H4 (cell line): ENCODE measurements around the gene HAVCR1. TPM values are rescaled to one million over a fixed set of nuclear protein-coding genes. Genes with fewer than 3 reads are reported as not detected.
"Not testable (repeated sequence)": the region's sequence is repeated elsewhere in the genome, so short reads cannot be mapped to it uniquely, and the experiment has no call there.

Source experiments
- DNase-seq: peaks from one replicate; pipeline ENCODE4 v3.0.0-alpha.2; 2015; ENCODE audit warnings: low spot score
- total RNA-seq: library from RNA; depleted of rRNA; stranded (reverse); fragments of >200 nt; shearing (Covaris generic); gene quantifications from 2 replicates; pipeline ENCODE4 v1.2.3, GENCODE V29; 2014

Gene HAVCR1
- total RNA-seq, 1 experiment from 2014 or later = 0.04 TPM

DNA sequence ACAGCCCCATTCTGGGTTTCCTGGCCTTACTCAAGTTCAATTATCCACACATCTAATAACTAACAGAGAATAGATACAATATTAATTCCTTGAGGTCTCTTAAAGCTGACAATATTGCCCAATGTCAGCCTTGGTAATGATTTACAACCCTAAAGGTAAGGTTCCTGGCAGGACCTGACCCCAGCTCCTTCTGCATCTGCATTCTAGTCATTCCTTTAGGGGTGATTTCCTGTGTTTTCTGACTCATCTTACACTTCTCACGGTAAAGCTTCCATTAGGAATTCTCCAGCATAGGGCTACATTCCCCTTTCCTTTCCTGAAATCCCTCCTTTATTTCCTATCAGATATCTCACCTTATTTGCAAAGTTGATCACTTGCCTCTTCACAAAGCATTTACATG lies 9.3 kb downstream of the HAVCR1 start:
- DNase-seq = no peak

GRCh38 chr5:157047898-157048297 lies 11.0 kb downstream of the HAVCR1 start:
- DNase-seq = no peak

DNA sequence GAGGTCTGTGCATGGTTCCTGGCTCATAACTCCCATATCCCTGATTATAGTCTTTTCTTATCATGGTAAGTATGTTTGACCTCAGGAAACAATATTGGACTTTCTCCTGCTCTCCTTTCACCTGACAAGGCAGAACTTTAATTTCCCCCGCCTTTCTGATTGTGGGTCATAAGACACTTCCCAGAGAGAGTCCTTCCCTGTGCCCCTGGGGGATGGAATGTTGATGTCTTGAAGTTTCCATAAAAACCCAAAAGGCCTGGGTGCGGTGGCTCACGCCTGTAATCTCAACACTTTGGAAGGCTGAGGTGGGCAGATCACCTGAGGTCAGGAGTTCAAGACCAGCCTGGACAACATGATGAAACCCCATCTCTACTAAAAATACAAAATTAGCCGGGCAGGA lies 11.9 kb downstream of the HAVCR1 start:
- DNase-seq = not testable (repeated sequence)

- peak; percentile 27 for DNase-seq
These were observed 12.9 kb downstream of the HAVCR1 start for GRCh38 chr5:157046041-157046440.

DNA sequence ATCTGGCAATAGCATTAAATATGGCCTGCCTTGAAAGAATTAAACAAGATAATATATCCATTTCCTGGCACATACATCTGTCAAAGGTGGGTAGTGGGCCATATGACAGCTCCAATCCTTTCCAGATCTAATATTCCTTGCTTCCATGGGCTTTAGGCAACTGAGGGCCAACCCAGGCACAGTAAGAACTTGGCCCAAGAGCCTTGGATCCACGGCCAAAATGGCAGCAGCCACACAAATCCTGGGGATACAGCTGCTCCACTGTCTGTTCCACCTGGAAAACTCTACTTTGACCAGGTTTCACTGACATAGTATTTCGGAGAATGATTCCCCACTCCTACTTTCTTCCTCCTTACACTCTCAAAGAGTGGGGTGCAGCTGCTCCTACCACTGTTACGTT lies 13.3 kb downstream of the HAVCR1 start:
- no peak for DNase-seq

DNA sequence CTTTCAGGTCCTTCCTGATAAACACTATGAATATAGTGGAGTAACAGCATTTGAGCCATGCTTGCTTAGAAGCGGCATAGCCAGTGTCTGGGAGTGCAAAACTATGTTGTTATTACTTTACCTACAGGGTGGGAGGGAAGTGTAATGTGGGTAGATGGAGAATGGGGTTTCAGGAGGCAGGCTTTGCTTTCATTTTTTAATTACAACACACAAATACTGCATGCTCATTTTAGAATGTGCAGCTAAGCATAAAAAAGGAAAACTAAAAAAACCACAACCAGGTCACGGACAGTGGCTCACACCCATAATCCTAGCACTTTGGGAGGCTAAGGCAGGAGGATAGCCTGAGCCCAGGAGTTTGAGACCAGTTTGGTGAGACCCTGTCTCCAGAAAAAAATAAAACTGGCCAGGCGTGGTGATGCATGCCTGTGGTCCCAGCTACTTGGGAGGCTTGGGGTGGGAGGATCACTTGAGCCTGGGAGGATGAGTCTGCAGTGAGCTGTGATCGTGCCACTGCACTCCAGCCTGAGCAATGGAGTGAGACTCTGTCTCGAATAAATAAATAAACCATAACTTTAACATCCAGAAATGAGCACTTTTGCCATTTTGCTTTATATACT lies 20.2 kb downstream of the HAVCR1 start:
- DNase-seq = no peak

DNA sequence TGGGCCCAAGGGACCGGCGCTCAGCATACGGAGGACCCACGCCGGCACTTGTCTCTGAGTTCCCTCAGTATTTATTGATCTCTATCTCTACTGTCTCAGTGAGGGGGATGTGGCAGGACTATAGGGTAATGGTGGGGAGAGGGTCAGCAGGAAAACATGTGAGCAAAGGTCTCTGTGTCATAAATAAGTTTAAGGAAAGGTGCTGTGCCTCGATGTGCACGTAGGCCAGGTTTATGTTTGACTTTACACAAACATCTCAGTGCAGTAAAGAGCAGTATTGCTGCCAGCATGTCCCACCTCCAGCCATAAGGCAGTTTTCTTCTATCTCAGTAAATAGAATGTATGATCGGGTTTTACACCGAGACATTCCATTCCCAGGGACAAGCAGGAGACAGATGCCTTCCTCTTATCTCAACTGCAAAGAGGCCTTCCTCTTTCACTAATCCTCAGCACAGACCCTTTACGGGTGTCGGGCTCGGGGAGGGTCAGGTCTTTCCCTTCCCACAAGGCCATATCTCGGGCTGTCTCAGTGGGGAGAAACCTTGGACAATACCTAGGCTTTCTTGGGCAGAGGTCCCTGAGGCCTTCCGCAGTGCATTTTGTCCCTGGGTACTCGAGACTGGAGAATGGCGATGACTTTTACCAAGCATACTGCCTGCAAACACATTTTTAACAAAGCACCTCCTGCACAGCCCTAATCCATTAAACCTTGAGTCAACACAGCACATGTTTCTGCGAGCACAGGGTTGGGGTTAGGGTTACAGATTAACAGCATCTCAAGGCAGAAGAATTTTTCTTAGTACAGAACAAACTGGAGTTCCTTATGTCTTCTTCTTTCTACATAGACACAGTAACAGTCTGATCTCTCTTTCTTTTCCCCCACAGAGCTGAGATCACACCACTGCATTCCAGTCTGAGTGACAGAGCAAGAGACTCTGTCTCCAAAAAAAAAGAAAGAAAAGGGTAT lies 24.5 kb downstream of the HAVCR1 start:
- DNase-seq = not testable (repeated sequence)

DNA sequence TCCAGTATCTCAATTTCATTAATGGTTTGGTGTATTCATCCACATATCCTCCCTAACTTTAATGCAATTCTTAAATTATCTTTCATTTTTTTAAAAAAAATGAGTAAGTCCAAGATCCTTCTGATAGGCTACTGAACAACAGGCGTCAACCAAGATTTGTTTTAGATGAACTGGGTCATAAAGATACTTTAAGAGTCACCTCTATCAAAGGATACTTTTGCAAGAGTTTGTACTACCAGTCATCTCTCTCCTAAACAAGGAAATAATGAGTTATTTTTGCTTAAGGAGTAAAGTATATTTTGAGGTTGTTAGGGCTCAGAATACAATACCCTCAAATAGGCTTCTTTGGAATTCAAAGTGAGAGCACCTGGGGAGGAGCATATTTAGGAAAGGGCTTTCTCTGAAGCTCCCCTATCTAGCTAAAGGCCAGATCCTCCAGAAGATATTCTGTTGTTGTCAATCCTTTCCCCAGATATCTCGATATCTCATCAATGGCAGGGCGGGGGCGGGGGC lies 25.8 kb downstream of the HAVCR1 start:
- no peak for DNase-seq

DNA sequence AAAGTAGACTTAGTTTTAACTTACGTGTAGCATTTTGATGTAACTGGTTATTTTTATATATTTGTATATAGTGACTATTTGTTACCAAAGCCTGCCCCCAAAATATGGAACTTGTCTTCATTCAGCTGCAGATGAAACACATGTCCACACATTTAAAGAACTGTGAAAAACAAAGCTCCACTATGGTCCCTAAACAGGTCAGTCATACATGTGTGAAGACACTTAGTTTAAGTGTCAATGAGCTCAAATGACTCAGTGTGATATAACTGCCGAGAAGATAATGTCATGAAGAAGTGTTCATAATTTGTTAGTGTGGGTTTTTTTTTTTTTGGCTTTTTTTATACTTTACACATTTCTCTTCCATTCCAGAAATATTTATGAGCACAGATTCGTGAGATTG lies 28.2 kb downstream of the HAVCR1 start:
- no peak for DNase-seq

DNA sequence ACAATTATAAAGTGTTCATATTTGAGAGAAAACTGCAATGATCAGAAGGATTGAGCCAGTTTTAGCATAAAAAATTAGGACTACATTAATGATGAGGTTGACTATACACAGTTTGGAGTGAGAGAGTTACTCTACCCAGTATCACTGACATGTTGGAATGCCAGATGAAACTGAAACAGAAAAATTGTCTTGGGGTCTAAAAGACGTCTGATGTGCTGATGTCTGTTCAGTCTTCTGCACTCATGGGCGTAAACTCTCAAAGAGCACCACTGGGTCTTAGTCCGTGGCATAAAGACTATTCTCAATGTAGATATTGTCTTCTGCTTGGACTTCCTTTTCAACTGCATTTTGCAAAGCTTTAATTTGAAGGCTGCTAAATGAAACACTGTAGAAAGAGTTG lies 29.5 kb downstream of the HAVCR1 start:
- DNase-seq = no peak

- DNase-seq = not testable (repeated sequence)
These were observed 31.3 kb downstream of the HAVCR1 start for GRCh38 chr5:157027663-157028062.

GRCh38 chr5:157026789-157027424 lies 32.0 kb downstream of the HAVCR1 start:
- DNase-seq = no peak

GRCh38 chr5:157025093-157025698 lies 33.7 kb downstream of the HAVCR1 start:
- no peak for DNase-seq

DNA sequence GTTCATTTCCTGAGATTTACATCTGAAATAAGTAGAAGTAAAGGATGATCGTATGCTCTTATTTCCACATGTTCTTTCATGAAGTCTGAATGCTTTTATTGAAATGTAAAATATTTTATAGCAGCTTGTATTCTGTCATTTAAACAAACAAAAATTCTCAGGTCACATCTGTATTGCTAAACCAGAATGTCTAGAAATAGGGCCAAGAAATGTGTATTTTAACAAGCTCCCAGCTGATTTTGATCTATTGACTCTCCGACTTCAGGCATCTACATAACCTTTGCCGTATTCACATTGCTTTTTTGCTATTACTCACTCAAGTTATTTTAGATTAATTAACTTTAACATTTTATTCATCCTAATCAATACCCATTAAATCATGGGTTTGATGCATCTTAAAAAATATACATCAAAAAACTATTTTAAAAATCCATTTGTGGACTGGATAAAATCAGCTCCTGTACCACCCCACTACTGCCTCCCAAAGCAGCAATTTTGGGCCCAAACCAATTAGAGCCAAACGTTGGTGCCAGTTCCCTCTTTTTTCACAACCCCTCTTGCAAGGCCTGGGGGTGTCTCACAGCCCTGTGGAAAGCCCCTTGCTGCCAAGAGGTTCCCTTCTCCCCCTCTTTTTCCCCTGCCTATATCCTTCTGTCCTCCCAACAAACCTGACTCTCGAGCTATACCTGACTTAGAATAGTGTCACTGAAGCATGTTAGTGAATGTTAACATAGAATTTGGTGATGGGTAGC lies 34.5 kb downstream of the HAVCR1 start:
- no peak for DNase-seq

GRCh38 chr5:157022024-157022423 lies 36.9 kb downstream of the HAVCR1 start:
- DNase-seq = no peak

- DNase-seq = no peak
These were observed 38.2 kb downstream of the HAVCR1 start for GRCh38 chr5:157020511-157021222.

- DNase-seq = no peak
These were observed 38.9 kb downstream of the HAVCR1 start for GRCh38 chr5:157020002-157020401.

DNA sequence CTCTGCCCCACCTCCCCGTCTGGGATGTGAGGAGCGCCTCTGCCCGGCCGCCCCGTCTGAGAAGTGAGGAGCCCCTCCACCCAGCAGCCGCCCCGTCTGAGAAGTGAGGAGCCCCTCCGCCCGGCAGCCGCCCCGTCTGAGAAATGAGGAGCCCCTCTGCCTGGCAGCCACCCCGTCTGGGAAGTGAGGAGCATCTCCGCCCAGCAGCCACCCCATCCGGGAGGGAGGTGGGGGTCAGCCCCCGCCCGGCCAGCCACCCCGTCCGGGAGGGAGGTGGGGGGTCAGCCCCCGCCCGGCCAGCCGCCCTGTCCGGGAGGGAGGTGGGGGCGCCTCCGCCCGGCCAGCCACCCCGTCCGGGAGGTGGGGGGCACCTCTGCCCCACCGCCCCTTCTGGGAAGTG lies 44.8 kb downstream of the HAVCR1 start:
- DNase-seq = not testable (repeated sequence)

GRCh38 chr5:157006262-157006661 lies 52.7 kb downstream of the HAVCR1 start:
- no peak for DNase-seq

GRCh38 chr5:157004893-157005551 lies 53.9 kb downstream of the HAVCR1 start:
- no peak for DNase-seq
